RWPE2 (cell line): ENCODE results near the gene CTNNA1.

Source experiments
- ATAC-seq: fragments of 200-7000 bp; cut with Tn5 transposase; 3 replicates; pipeline ENCODE4 v1.9.1; 2021; ENCODE audit warnings: low read depth
- DNase-seq: peaks from one replicate; pipeline ENCODE4 v3.0.0-alpha.2; 2020; ENCODE audit warnings: low spot score
- H3K27ac ChIP-seq: fragments of 450-650 bp; 2 replicates; pipeline ENCODE4 v1.5.1; 2017; ENCODE audit warnings: mild to moderate bottlenecking; ENCODE audit not compliant: poor library complexity, severe bottlenecking
- H3K27me3 ChIP-seq: fragments of 250-450 bp; sonication (Bioruptor Pico); 2 replicates; pipeline ENCODE4 v1.5.1; 2021; ENCODE audit warnings: mild to moderate bottlenecking, moderate library complexity; ENCODE audit not compliant: insufficient read depth, poor library complexity, severe bottlenecking
- H3K36me3 ChIP-seq: fragments of 250-450 bp; sonication (Bioruptor Pico); 2 replicates; pipeline ENCODE4 v1.5.1; 2020; ENCODE audit warnings: low read depth, mild to moderate bottlenecking, moderate library complexity
- H3K4me1 ChIP-seq: fragments of 250-450 bp; sonication (Bioruptor Pico); 2 replicates; pipeline ENCODE4 v1.5.1; 2021; ENCODE audit warnings: mild to moderate bottlenecking, moderate library complexity; ENCODE audit not compliant: insufficient read depth, poor library complexity, severe bottlenecking
- H3K4me3 ChIP-seq: fragments of 250-450 bp; sonication (Bioruptor Pico); 2 replicates; pipeline ENCODE4 v1.5.1; 2021; ENCODE audit warnings: mild to moderate bottlenecking, moderate library complexity; ENCODE audit not compliant: severe bottlenecking
- H3K9me3 ChIP-seq: fragments of 250-450 bp; sonication (Bioruptor Pico); 2 replicates; pipeline ENCODE4 v1.5.1; 2021; ENCODE audit warnings: mild to moderate bottlenecking, moderate library complexity; ENCODE audit not compliant: severe bottlenecking
- CTCF ChIP-seq: fragments of 450-650 bp; IDR thresholded peaks from one replicate; pipeline ENCODE4 v1.5.1; 2017; ENCODE audit warnings: mild to moderate bottlenecking, moderate library complexity; ENCODE audit not compliant: poor library complexity, severe bottlenecking

CTNNA1 gene

GRCh38 chr5:138874241-138874640, 121.0 kb downstream of the CTNNA1 start:
- no peaks in the 10 kb centered on the region for H3K9me3 ChIP-seq
- peaks cover 25% of the 10 kb centered on the region for H3K4me1 ChIP-seq
- no peak for TF ChIP-seq CTCF
- no peak overlapping the region for H3K27ac ChIP-seq
- H3K36me3 ChIP-seq = no peaks in the 10 kb centered on the region; the same call in 1 of the 2 replicates
- no peaks in the 10 kb centered on the region for H3K27me3 ChIP-seq
- no peak for ATAC-seq
- no peak for DNase-seq
- H3K4me3 ChIP-seq = no peak overlapping the region

GRCh38 chr5:138874771-138875551, 121.7 kb downstream of the CTNNA1 start, which contains the start of gene LRRTM2:
Gene LRRTM2 (minus strand): TSS chr5:138875335. CDS start chr5:138874911, 424 bp downstream.
- Histone ChIP-seq H3K27ac (no peak within 1 kb of the TSS), H3K27me3 (no peaks in the 10 kb centered on the region), H3K9me3 (no peaks in the 10 kb centered on the region), H3K36me3 (no peaks in the 10 kb centered on the region; the same call in 1 of the 2 replicates), H3K4me1 (peaks cover 18% of the 10 kb centered on the region), H3K4me3 (no peak within 1 kb of the TSS)
- no peak for ATAC-seq
- no peak for TF ChIP-seq CTCF
- DNase-seq = no peak

- TF ChIP-seq CTCF = no peak
- no peak for DNase-seq
- Histone ChIP-seq H3K27ac (no peak overlapping the region), H3K9me3 (no peaks in the 10 kb centered on the region), H3K27me3 (no peaks in the 10 kb centered on the region), H3K4me3 (no peak overlapping the region), H3K4me1 (peaks cover 12% of the 10 kb centered on the region), H3K36me3 (no peaks in the 10 kb centered on the region; the same call in 1 of the 2 replicates)
- ATAC-seq = no peak
Observed at GRCh38 chr5:138875552-138875875, 122.3 kb downstream of the CTNNA1 start.

- Histone ChIP-seq H3K27me3 (no peaks in the 10 kb centered on the region), H3K4me1 (peaks cover 8% of the 10 kb centered on the region), H3K4me3 (no peak overlapping the region), H3K27ac (no peak overlapping the region), H3K36me3 (no peaks in the 10 kb centered on the region; the same call in 1 of the 2 replicates), H3K9me3 (no peaks in the 10 kb centered on the region)
- TF ChIP-seq CTCF = no peak
- ATAC-seq (no peak), DNase-seq (no peak)
Observed at GRCh38 chr5:138875946-138876345, 122.7 kb downstream of the CTNNA1 start.

GRCh38 chr5:138876811-138877210, 123.6 kb downstream of the CTNNA1 start:
- TF ChIP-seq CTCF = no peak
- Histone ChIP-seq H3K4me3 (no peak overlapping the region), H3K27me3 (no peaks in the 10 kb centered on the region), H3K27ac (no peak overlapping the region), H3K4me1 (no peaks in the 10 kb centered on the region), H3K36me3 (no peaks in the 10 kb centered on the region; the same call in 1 of the 2 replicates), H3K9me3 (no peaks in the 10 kb centered on the region)
- ATAC-seq = no peak
- no peak for DNase-seq
